ENCODE results near the gene APOBEC3H.

The APOBEC3H gene

DNA sequence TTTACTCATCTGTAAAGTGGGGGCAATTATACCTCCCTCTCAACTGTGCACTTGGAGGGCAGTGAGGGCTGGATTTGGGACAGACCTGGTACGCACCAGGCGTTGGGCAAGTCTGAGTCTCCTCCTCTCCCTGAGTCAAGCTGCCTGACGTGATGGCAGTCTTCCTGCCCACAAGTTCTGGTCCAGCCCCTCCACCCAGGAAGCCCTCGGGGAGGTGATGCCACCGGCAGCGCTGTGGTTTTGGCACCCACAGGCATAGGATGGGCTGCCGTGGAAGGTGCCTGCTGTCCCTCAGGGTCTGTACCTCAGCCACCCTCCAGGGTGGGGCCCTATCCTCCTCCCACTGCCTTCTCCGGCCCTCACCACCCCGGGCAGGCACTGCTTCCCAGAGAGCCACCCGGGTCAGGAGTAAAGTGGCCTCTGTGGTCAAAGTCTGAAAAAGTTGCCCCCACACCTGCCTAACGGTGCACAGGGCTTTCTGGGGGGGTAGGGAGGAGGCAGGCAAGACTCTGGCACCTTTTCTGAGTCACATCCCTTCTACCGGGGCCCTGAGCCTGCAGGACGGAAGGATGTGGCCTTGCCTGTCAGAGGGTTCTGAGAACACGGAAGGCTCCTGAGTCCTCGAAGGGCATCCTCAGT lies 6.5 kb upstream of the APOBEC3H start:
- POLR2A ChIA-PET: no interaction called here
- H3K4me3 ChIP-seq (ENCODE audit: control insufficient read depth in 1 of 7, extremely low read depth in 1 of 7, insufficient read depth in 4 of 7, low read depth in 2 of 7, low read length in 6 of 7): no peak overlapping the region
- H3K36me3 ChIP-seq (ENCODE audit: control insufficient read depth in 4 of 4, insufficient read depth in 4 of 4, low read length in 3 of 4): peaks cover 0 to 5% (median 2%) of the 10 kb centered on the region in 4 experiments
- CTCF ChIA-PET: no interaction called here
- no peaks in the 10 kb centered on the region for H3K27me3 ChIP-seq (replicated peaks in 2 of 5; ENCODE audit: control insufficient read depth in 4 of 5, insufficient read depth in 5 of 5, low read length in 4 of 5)
- H3K4me1 ChIP-seq (ENCODE audit: control extremely low read depth in 1 of 4, control insufficient read depth in 4 of 4, insufficient read depth in 4 of 4, low read length in 3 of 4): peaks cover 0 to 17% (median 4%) of the 10 kb centered on the region in 4 experiments
- 64% methylated on average over 15 of the region's 15 CpGs for WGBS (ENCODE audit: insufficient coverage)
- DNase-seq: peak in 2 of 3 donors; percentile 39 to 56
- H3K9me3 ChIP-seq (ENCODE audit: control extremely low read depth in 1 of 5, control insufficient read depth in 4 of 5, insufficient read depth in 2 of 5, low read depth in 1 of 5, low read length in 4 of 5): no peaks in the 10 kb centered on the region
- H3K27ac ChIP-seq (ENCODE audit: insufficient read depth in 1 of 2, low read depth in 1 of 2, low read length in 2 of 2, poor library complexity in 1 of 2, severe bottlenecking in 2 of 2): no peak overlapping the region

- Histone ChIP-seq H3K4me1 (ENCODE audit: control extremely low read depth in 1 of 4, control insufficient read depth in 4 of 4, insufficient read depth in 4 of 4, low read length in 3 of 4) (peaks cover 0 to 17% (median 4%) of the 10 kb centered on the region in 4 experiments), H3K27ac (ENCODE audit: insufficient read depth in 1 of 2, low read depth in 1 of 2, low read length in 2 of 2, poor library complexity in 1 of 2, severe bottlenecking in 2 of 2) (no peak overlapping the region), H3K4me3 (ENCODE audit: control insufficient read depth in 1 of 7, extremely low read depth in 1 of 7, insufficient read depth in 4 of 7, low read depth in 2 of 7, low read length in 6 of 7) (no peak overlapping the region), H3K9me3 (ENCODE audit: control extremely low read depth in 1 of 5, control insufficient read depth in 4 of 5, insufficient read depth in 2 of 5, low read depth in 1 of 5, low read length in 4 of 5) (no peaks in the 10 kb centered on the region), H3K27me3 (replicated peaks in 2 of 5; ENCODE audit: control insufficient read depth in 4 of 5, insufficient read depth in 5 of 5, low read length in 4 of 5) (no peaks in the 10 kb centered on the region), H3K36me3 (ENCODE audit: control insufficient read depth in 4 of 4, insufficient read depth in 4 of 4, low read length in 3 of 4) (peaks cover 0 to 1% (median 0%) of the 10 kb centered on the region in 4 experiments)
- WGBS (ENCODE audit: insufficient coverage): over 99% methylated on average over 16 of the region's 23 CpGs
- POLR2A ChIA-PET: no interaction called here
- no peak for DNase-seq
- CTCF ChIA-PET: no interaction called here
These were observed 5.6 kb upstream of the APOBEC3H start for GRCh38 chr22:39091126-39092081.

DNA sequence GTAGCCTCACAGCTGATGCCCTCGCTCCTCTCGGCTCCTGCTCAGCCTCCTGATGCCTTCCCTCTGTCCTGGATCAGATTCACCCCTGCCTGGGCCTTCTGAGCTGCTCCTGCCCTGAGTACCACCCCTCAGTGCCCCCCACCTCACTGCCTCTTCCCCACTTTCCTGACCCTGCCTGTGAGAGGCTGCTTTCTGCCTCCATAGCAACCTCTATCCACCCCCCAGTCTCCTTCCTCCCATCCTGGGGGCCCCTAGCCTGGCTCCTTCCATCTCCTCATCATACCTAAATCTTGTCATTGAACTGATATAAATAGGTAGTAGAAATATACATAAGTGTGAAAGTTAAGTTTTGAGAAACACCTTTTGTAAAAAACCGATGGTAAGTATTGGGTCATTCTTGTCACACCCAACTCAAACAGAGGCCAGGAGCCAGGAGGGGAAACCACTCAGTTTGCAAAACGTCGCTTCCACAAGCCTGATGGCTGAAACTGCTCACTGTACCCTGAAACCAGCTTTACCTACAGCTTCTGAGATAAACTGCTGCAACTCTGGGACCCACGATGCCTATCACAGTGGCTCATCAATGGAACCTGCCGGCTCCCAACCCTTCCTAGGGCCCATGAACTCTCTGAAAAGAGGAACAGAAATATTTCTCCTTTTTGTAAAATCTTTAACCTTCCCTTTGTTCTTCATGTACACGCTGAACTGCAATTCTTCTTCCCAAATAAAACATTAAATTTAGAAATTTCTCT lies 4.8 kb upstream of the APOBEC3H start:
- no peaks in the 10 kb centered on the region for H3K27me3 ChIP-seq (replicated peaks in 2 of 5; ENCODE audit: control insufficient read depth in 4 of 5, insufficient read depth in 5 of 5, low read length in 4 of 5)
- ChIA-PET CTCF (no interaction called here), POLR2A (no interaction called here)
- no peak for DNase-seq
- no peaks in the 10 kb centered on the region for H3K9me3 ChIP-seq (ENCODE audit: control extremely low read depth in 1 of 5, control insufficient read depth in 4 of 5, insufficient read depth in 2 of 5, low read depth in 1 of 5, low read length in 4 of 5)
- WGBS (ENCODE audit: insufficient coverage): 64% methylated on average over 8 of the region's 8 CpGs
- peaks cover 0 to 24% (median 10%) of the 10 kb centered on the region in 4 experiments for H3K4me1 ChIP-seq (ENCODE audit: control extremely low read depth in 1 of 4, control insufficient read depth in 4 of 4, insufficient read depth in 4 of 4, low read length in 3 of 4)
- no peaks in the 10 kb centered on the region for H3K36me3 ChIP-seq (ENCODE audit: control insufficient read depth in 4 of 4, insufficient read depth in 4 of 4, low read length in 3 of 4)
- no peak overlapping the region for H3K27ac ChIP-seq (ENCODE audit: insufficient read depth in 1 of 2, low read depth in 1 of 2, low read length in 2 of 2, poor library complexity in 1 of 2, severe bottlenecking in 2 of 2)
- H3K4me3 ChIP-seq (ENCODE audit: control insufficient read depth in 1 of 7, extremely low read depth in 1 of 7, insufficient read depth in 4 of 7, low read depth in 2 of 7, low read length in 6 of 7): no peak overlapping the region

DNA sequence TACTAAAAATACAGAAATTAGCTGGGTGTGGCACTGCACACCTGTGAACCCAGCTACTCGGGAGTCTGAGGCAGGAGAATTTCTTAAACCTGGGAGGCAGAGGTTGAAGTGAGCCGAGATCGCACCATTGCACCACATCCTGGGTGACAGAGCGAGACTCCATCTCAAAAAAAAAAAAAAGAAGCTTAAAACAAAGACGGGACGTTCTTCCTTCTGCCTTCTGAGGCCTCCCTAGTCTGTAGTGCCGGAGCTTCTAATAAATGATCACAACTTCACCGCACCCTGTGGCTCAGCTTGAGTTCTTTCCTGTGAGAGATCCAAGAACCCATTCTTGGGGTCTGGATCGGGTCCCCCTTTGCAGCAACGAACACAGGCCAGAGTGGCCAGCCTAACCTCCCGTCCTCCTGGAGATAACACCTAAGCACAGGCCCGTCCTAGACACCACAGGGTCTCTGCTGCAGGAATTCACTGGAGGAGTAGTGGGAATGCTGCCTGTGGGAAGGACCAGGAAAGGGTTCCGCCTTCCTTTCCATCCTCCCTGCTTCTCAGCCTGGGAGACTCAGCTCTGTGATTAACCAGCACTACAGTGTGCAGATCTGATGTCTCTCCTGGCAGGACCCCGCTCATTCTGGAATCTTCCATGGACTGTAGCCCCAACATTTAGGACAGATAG lies 2.2 kb upstream of the APOBEC3H start:
- CTCF ChIA-PET: no interaction called here
- no peaks in the 10 kb centered on the region for H3K36me3 ChIP-seq (ENCODE audit: control insufficient read depth in 4 of 4, insufficient read depth in 4 of 4, low read length in 3 of 4)
- peaks cover 0 to 30% (median 13%) of the 10 kb centered on the region in 4 experiments for H3K4me1 ChIP-seq (ENCODE audit: control extremely low read depth in 1 of 4, control insufficient read depth in 4 of 4, insufficient read depth in 4 of 4, low read length in 3 of 4)
- POLR2A ChIA-PET: no interaction called here
- no peaks in the 10 kb centered on the region for H3K9me3 ChIP-seq (ENCODE audit: control extremely low read depth in 1 of 5, control insufficient read depth in 4 of 5, insufficient read depth in 2 of 5, low read depth in 1 of 5, low read length in 4 of 5)
- H3K27ac ChIP-seq (ENCODE audit: insufficient read depth in 1 of 2, low read depth in 1 of 2, low read length in 2 of 2, poor library complexity in 1 of 2, severe bottlenecking in 2 of 2): no peak overlapping the region
- WGBS (ENCODE audit: insufficient coverage): 92% methylated on average over 12 of the region's 14 CpGs
- no peak overlapping the region for H3K4me3 ChIP-seq (ENCODE audit: control insufficient read depth in 1 of 7, extremely low read depth in 1 of 7, insufficient read depth in 4 of 7, low read depth in 2 of 7, low read length in 6 of 7)
- no peak for DNase-seq
- H3K27me3 ChIP-seq (replicated peaks in 2 of 5; ENCODE audit: control insufficient read depth in 4 of 5, insufficient read depth in 5 of 5, low read length in 4 of 5): no peaks in the 10 kb centered on the region

DNA sequence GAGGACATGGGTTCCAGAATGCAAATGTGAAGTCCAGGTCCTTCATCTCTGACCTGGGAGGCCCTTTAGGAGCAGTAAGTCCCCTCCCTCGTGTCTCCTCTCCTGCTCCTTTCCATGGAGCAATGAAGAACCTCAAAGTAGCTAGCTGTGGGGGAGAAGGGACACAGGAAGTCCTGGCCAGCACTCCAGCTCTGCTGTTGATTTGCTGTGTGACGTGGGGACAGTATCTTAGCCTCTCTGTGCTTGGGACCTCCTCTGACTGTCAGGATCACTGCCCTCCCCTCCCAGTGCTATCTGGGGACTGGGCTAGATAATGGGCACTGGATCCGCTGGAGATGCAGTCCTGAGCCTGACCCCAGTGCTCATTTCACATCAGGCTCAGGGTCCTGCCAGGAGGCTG lies 1.1 kb upstream of the APOBEC3H start:
- Histone ChIP-seq H3K36me3 (ENCODE audit: control insufficient read depth in 4 of 4, insufficient read depth in 4 of 4, low read length in 3 of 4) (no peaks in the 10 kb centered on the region), H3K4me1 (ENCODE audit: control extremely low read depth in 1 of 4, control insufficient read depth in 4 of 4, insufficient read depth in 4 of 4, low read length in 3 of 4) (peaks cover 0 to 20% (median 10%) of the 10 kb centered on the region in 4 experiments), H3K27me3 (replicated peaks in 2 of 5; ENCODE audit: control insufficient read depth in 4 of 5, insufficient read depth in 5 of 5, low read length in 4 of 5) (no peaks in the 10 kb centered on the region), H3K27ac (ENCODE audit: insufficient read depth in 1 of 2, low read depth in 1 of 2, low read length in 2 of 2, poor library complexity in 1 of 2, severe bottlenecking in 2 of 2) (no peak overlapping the region), H3K9me3 (ENCODE audit: control extremely low read depth in 1 of 5, control insufficient read depth in 4 of 5, insufficient read depth in 2 of 5, low read depth in 1 of 5, low read length in 4 of 5) (no peaks in the 10 kb centered on the region), H3K4me3 (ENCODE audit: control insufficient read depth in 1 of 7, extremely low read depth in 1 of 7, insufficient read depth in 4 of 7, low read depth in 2 of 7, low read length in 6 of 7) (no peak overlapping the region)
- DNase-seq: no peak
- 92% methylated on average over 3 of the region's 3 CpGs for WGBS (ENCODE audit: insufficient coverage)
- ChIA-PET POLR2A (interaction anchor here (1.1 kb wide), 1 partner anchor 15 kb away, joined by 4 read pairs; no protein-coding TSS in a partner anchor), CTCF (no interaction called here)

- POLR2A ChIA-PET: no interaction called here
These were observed 982 bp downstream of the APOBEC3H start for GRCh38 chr22:39098026-39098425.

More at GRCh38 chr22:39098026-39098425, 982 bp downstream of the APOBEC3H start:
- Histone ChIP-seq H3K4me3 (ENCODE audit: control insufficient read depth in 1 of 7, extremely low read depth in 1 of 7, insufficient read depth in 4 of 7, low read depth in 2 of 7, low read length in 6 of 7) (no peak overlapping the region), H3K36me3 (ENCODE audit: control insufficient read depth in 4 of 4, insufficient read depth in 4 of 4, low read length in 3 of 4) (no peaks in the 10 kb centered on the region), H3K9me3 (ENCODE audit: control extremely low read depth in 1 of 5, control insufficient read depth in 4 of 5, insufficient read depth in 2 of 5, low read depth in 1 of 5, low read length in 4 of 5) (no peaks in the 10 kb centered on the region), H3K27ac (ENCODE audit: insufficient read depth in 1 of 2, low read depth in 1 of 2, low read length in 2 of 2, poor library complexity in 1 of 2, severe bottlenecking in 2 of 2) (no peak overlapping the region), H3K4me1 (ENCODE audit: control extremely low read depth in 1 of 4, control insufficient read depth in 4 of 4, insufficient read depth in 4 of 4, low read length in 3 of 4) (peaks cover 0 to 15% (median 10%) of the 10 kb centered on the region in 4 experiments), H3K27me3 (replicated peaks in 2 of 5; ENCODE audit: control insufficient read depth in 4 of 5, insufficient read depth in 5 of 5, low read length in 4 of 5) (no peaks in the 10 kb centered on the region)
- 94% methylated on average over 3 of the region's 6 CpGs for WGBS (ENCODE audit: insufficient coverage)
- CTCF ChIA-PET: interaction anchor here (0.5 to 2.1 kb wide), 3 partner anchors 13 to 117 kb away, joined by 3 to 5 read pairs (median 3); partner anchors contain the start of gene APOBEC3B
- no peak for DNase-seq
